Fibroblast of skin of left biceps (primary cell): ENCODE measurements around the gene AIFM2.
A peak's percentile ranks its signal among the peaks of the same experiment; 100 is the strongest.

ENCODE experiments used
- DNase-seq, 2 experiments: peaks; one replicate each; pipeline ENCODE4 v3.0.0-alpha.2; 2013; ENCODE audit warnings: low read depth in 2 of 2

Gene AIFM2

GRCh38 chr10:70146489-70147258 lies 14.0 kb upstream of the AIFM2 start, which contains the start of gene TYSND1:
TYSND1 (minus strand) TSS chr10:70146700; CDS start chr10:70146586, 114 bp downstream.
- peak; percentile 94 for DNase-seq

DNA sequence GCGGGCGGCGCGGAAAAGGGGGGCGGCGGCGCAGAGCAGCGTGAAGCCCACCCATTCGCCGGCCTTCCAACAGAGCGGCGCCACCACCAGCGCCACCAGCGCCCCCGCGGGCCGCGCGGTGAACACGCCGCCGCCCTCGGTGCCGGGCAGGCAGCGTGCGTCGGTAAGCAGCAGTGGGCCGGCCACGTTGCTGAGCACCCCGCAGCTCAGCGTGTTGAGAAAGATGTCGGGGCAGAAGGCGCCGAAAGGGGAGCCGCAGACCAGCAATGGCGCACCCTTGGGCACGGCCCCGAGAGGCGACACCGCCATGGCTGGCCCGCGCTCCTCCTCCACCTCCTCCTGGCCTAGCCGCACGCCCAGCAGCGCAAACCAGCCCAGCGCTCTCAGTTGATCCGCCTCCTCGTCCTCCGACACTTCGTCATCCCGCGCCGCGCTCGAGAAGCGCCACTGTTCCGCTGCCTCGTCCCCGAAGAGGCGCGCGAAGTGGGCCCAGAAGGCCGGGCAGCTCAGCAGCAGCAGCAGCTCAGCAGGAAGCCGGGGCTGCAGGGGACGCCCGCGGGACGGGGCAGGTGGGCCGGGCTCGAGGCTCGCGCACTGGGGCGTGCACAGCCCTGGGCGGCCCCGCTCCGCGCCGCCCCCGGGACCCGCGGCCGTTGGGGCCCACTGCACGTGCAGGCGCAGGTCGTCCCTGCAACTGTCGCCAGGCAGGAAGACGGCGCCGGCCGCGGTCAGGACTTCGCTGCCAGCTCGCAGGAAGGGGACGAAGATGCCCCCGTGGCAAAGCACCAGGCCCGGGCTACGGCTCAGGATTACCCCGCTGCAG lies 13.3 kb upstream of the AIFM2 start:
- DNase-seq: no peak

GRCh38 chr10:70145166-70145665 lies 12.6 kb upstream of the AIFM2 start:
- no peak for DNase-seq

- DNase-seq: no peak
Observed at GRCh38 chr10:70144372-70145110, 11.9 kb upstream of the AIFM2 start.

DNA sequence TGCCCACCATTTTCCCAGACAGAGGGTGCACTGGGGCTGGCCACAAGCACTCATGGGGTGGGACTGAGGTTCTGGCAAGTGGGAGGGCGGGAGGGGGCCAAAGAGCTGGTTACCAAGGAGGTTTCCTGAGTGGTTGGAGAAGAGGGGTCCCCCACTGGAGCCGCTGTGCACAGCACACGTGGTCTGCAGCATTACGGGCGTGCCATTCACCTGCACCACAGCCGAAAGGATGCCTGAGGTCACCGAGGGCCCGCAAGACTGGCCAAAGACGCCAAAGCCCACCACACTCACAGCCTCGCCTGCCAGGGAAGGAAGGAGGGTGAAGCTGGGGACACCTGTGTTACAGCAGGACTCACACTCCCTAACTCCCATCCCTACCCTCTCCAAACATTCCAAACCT lies 9.9 kb upstream of the AIFM2 start:
- DNase-seq: no peak

DNA sequence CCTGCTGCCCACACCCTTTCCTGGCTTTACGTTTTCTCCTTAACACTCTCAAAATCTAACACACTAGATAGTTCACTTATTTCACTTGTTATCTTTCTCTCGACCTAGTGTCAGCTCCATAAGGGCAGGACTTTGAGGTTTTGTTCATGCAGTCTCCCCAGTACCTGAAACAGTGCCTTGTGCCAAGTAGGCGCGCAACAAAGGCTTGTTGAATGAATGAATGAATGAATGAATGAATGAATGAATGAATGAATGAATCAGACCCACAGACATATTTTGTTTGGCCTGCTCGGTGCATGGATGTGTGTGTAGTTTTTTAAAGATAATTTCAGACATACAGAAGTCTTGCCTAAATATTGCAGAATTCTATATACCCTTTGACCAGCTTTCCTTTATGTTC lies 7.7 kb upstream of the AIFM2 start:
- DNase-seq: no peak

DNA sequence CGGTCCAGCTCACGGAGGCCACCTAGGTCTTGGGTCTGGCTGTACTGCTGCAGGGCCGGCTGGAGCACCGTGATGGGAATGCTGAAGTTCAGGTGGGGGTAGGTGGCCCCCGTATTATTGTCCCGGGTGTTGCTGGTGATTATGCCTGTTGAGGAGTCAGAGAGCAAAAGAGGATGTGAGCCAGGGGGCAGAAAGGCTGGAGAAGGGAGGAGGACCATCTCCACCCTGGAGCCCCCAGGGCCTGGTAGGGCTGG lies 7.3 kb upstream of the AIFM2 start:
- no peak for DNase-seq

- no peak for DNase-seq
Observed at GRCh38 chr10:70139151-70139996, 6.7 kb upstream of the AIFM2 start.

- DNase-seq: no peak
Observed at GRCh38 chr10:70137927-70138883, 5.6 kb upstream of the AIFM2 start.

DNA sequence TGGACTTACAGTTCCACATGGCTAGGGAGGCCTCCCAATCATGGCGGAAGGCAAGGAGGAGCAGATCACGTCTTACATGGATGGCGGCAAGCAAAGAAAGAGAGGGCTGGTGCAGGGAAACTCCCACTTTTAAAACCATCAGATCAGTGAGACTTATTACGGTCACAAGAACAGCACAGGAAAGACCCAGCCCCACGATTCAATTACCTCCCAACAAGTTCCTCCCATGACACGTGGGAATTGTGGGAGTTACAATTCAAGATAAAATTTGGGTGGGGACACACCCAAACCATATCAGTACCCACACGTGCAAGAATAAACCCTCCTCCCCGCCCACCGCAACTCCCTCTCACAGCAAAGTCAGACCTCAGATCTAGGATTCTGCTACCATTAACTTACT lies 4.5 kb upstream of the AIFM2 start:
- no peak for DNase-seq

DNA sequence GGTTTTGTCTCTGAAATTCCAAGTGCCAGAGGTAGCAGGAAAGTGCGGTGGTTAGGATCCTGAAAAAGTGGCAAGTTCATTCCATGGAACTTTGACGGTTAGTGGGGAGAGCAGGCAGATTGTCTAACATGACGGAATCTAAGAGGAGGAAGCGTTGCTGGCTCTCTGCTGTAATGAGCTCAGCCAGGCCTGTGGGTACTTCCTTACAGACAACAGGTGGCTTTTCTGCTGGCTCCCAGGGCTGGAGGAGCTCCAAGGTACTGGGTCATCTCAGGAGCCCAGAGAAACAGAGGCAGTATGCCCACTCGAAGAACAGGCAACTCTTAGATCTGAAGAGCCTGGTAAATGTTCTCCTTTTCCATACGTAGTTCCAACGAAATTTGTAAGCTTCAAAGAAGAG lies 3.1 kb upstream of the AIFM2 start:
- DNase-seq: no peak

GRCh38 chr10:70135046-70135445 lies 2.4 kb upstream of the AIFM2 start:
- no peak for DNase-seq

GRCh38 chr10:70131560-70131937 lies 1.1 kb downstream of the AIFM2 start:
- no peak for DNase-seq

DNA sequence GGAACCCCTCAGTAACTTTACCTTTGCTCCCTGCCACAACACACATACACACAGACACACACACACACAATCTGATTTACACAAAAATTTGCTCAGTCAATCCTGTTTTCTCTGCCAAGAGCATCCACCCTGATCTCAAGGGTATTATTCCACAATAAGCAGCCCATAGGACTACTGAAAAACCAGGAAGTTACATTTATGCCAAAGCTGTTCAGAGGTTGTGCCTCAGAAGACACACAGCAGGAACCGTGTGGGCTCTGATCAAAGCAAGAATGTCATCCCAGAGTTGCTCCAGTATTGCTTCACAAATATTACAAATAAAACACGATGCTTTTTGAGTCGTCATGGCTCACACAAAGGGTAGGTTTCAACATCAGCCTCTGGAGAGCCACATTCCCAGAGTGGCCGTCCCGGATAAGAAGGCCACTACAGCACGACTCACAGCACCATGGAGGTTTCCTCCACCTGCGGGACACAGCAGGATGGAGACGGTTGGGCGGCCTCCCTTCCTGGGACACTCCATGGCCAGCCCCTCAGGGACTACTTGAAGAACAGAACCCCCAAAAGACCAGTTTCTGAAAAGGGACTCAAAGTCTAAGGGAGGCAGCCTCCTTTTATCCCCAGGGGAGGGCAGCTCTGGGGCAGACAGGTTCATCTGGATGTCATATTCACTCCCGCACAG lies 1.6 kb downstream of the AIFM2 start:
- no peak for DNase-seq

DNA sequence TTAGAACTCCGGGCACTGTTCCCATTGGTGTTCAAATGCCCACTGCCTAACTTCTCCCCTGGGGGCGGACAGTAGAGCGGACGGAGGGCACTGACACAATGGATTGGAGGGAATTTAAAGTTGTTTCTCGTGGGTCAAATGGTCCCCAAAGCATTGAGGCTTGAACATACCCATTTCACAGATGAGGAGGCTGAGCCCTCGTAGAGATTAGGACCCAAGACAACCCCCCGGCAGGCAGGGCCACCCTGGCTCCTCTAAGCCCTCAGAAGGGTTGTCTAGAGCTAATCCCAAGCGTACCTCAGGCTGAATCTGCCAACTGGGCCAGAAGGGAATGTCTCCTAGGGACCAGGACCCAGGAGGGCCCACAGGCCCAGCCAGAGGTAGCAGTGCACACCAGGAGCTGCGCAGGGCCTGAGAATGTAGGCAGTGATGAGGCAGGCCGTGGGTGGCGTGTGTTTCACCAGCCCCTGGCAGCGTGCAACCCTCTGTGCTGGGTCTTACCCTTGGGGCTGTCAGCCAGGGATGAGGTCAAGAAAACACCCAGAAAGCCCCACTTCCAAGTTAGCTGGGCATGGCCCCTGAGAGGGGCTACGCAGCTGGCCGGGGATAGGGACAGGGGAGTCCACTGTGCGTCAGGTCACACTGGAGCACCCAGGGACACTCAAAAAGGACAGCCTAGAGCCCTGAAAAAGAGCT lies 5.8 kb downstream of the AIFM2 start:
- DNase-seq: no peak

DNA sequence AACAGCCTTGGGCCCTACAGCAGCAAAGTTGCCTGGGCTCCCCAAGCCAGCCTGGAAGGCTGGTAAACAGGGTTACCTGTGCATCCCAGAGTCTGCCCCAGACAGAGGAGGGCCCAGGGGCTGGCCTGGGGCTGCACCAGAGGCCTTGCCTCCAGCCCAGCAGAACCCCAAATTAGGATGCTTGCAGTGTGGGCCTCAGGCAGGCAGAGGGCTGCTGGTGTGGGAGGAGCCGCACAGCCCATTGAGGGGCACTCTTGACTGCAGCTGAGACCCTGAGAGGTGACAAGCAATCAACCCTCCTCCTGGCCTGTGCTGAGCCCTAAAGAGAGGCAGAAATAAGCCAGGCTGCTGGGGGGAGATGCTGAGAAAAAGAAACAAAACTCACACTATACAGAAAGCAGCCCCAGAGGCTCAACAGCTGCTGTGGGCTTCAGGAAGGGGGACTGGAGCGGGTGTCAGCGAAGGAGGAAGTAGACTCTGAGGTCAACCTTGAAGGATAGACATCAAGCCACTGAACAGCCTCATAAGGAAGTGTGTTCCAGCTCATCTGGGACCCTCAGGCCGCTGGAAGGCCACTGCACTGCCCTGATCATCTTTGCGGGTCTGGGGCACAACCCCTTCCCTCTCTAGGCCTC lies 6.6 kb downstream of the AIFM2 start:
- no peak for DNase-seq

- DNase-seq: no peak
Observed at GRCh38 chr10:70124918-70125317, 7.7 kb downstream of the AIFM2 start.

DNA sequence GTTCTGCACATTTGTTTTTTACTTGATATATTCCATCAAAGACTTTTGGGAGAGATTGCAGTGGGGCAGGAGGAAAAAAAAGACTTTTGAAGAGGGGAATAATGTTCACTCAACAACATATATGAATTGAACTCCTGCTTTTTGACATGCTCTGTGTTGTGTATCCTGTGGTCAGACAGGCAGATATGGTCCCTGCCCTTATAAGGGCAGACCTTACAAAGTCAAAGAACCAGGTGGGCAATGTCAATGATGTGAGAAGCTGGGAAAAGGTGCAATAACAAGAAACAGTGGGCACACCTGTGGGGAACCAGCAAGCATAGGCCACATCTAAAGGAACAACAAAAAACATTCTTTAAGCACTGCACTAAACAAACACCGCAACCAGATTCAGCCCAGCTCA lies 8.2 kb downstream of the AIFM2 start:
- no peak for DNase-seq

GRCh38 chr10:70123817-70124216 lies 8.8 kb downstream of the AIFM2 start:
- DNase-seq: no peak
